ENCODE data around the gene BEST1. TPM values are rescaled to one million over a fixed set of nuclear protein-coding genes. Genes with fewer than 3 reads are reported as not detected.

The BEST1 gene
- total and polyA plus RNA-seq, 2 of the 13 experiments (the other 11 are each of a cell fraction or from before 2014, with no cell fraction given): 0.09 to 0.65 TPM

- no peak for TF ChIP-seq ZNF383 (CRISPR knock-in tag; IDR thresholded peaks at IDR 0.05; ENCODE audit: borderline replicate concordance)
- no peak for TF ChIP-seq ZNF549 (CRISPR knock-in tag; IDR thresholded peaks at IDR 0.05)
- no peak for TF ChIP-seq ZNF234 (CRISPR knock-in tag; conservative IDR thresholded peaks at IDR 0.05)
- TF ChIP-seq KAT2B (IDR thresholded peaks at IDR 0.05; ENCODE audit: borderline replicate concordance, low read depth, low read length): no peak
- TF ChIP-seq, protein P1, sequence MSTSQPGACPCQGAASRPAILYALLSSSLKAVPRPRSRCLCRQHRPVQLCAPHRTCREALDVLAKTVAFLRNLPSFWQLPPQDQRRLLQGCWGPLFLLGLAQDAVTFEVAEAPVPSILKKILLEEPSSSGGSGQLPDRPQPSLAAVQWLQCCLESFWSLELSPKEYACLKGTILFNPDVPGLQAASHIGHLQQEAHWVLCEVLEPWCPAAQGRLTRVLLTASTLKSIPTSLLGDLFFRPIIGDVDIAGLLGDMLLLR (CRISPR knock-in tag; IDR thresholded peaks at IDR 0.05): 0 out of 2 replicates have a peak, but pooled peaks have one; percentile 42
- TF ChIP-seq SAP130 (CRISPR knock-in tag; IDR thresholded peaks at IDR 0.05; ENCODE audit: low read depth): peak; percentile 64
- TF ChIP-seq SMC3 (IDR thresholded peaks at IDR 0.05; ENCODE audit: low read length): peak; percentile 40
- peak; percentile 72 for TF ChIP-seq ONECUT2 (CRISPR knock-in tag; IDR thresholded peaks at IDR 0.05)
- TF ChIP-seq CEBPG (CRISPR knock-in tag; IDR thresholded peaks at IDR 0.05): peak; percentile 93
- TF ChIP-seq NCOA2 (CRISPR knock-in tag; IDR thresholded peaks at IDR 0.05): peak; percentile 78
- no peak for TF ChIP-seq ZBTB1 (CRISPR knock-in tag; IDR thresholded peaks at IDR 0.05; ENCODE audit: borderline replicate concordance)
- TF ChIP-seq ZNF30 (CRISPR knock-in tag; IDR thresholded peaks at IDR 0.05): no peak
- no peak for TF ChIP-seq ZNF562 (CRISPR knock-in tag; IDR thresholded peaks at IDR 0.05; ENCODE audit: borderline replicate concordance)
- TF ChIP-seq MAZ (IDR thresholded peaks at IDR 0.05; ENCODE audit: borderline replicate concordance, low read depth, low read length): no peak
- peak; percentile 25; the same call in 1 of the 2 replicates for TF ChIP-seq MAZ (CRISPR knock-in tag; IDR thresholded peaks at IDR 0.05; ENCODE audit: low read depth)
- TF ChIP-seq POLR2A (IDR thresholded peaks at IDR 0.05; ENCODE audit: insufficient read depth in 1 of 2, low read depth in 2 of 2, low read length in 2 of 2): peak in 1 of 2 experiments; percentile 5; a peak in 2 of 4 replicates
- 0 out of 2 replicates have a peak, but pooled peaks have one; percentile 49 for TF ChIP-seq SNAPC2 (CRISPR knock-in tag; IDR thresholded peaks at IDR 0.05)
- peak; percentile 61; the same call in 1 of the 2 replicates for TF ChIP-seq FOXJ3 (CRISPR knock-in tag; IDR thresholded peaks at IDR 0.05; ENCODE audit: borderline replicate concordance)
- peak; percentile 60; the same call in 1 of the 2 replicates for TF ChIP-seq ZFP1 (CRISPR knock-in tag; IDR thresholded peaks at IDR 0.05)
- peak; percentile 66; the same call in 1 of the 2 replicates for TF ChIP-seq HIVEP1 (CRISPR knock-in tag; IDR thresholded peaks at IDR 0.05)
- TF ChIP-seq PPARG (CRISPR knock-in tag; conservative IDR thresholded peaks at IDR 0.05): 0 out of 2 replicates have a peak, but pooled peaks have one; percentile 14
- TF ChIP-seq SIX1 (CRISPR knock-in tag; IDR thresholded peaks at IDR 0.05; ENCODE audit: borderline replicate concordance): no peak
- 0 out of 2 replicates have a peak, but pooled peaks have one; percentile 23 for TF ChIP-seq ZNF598 (CRISPR knock-in tag; IDR thresholded peaks at IDR 0.05; ENCODE audit: borderline replicate concordance)
- 0 out of 2 replicates have a peak, but pooled peaks have one; percentile 48 for TF ChIP-seq ZNF329 (CRISPR knock-in tag; IDR thresholded peaks at IDR 0.05; ENCODE audit: low read depth)
- TF ChIP-seq, protein P2, sequence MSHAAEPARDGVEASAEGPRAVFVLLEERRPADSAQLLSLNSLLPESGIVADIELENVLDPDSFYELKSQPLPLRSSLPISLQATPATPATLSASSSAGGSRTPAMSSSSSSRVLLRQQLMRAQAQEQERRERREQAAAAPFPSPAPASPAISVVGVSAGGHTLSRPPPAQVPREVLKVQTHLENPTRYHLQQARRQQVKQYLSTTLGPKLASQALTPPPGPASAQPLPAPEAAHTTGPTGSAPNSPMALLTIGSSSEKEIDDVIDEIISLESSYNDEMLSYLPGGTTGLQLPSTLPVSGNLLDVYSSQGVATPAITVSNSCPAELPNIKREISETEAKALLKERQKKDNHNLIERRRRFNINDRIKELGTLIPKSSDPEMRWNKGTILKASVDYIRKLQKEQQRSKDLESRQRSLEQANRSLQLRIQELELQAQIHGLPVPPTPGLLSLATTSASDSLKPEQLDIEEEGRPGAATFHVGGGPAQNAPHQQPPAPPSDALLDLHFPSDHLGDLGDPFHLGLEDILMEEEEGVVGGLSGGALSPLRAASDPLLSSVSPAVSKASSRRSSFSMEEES (CRISPR knock-in tag; IDR thresholded peaks at IDR 0.05): peak; percentile 49
- TF ChIP-seq ZBTB3 (CRISPR knock-in tag; IDR thresholded peaks at IDR 0.05; ENCODE audit: borderline replicate concordance, low read depth): no peak
- no peak for TF ChIP-seq ZNF670 (CRISPR knock-in tag; IDR thresholded peaks at IDR 0.05; ENCODE audit: borderline replicate concordance)
Observed at GRCh38 chr11:61980783-61981541, 30.8 kb downstream of the BEST1 start (continued).
